Mammary epithelial cell (primary cell): ENCODE data around the gene GDPGP1.

ENCODE experiments used
- CTCF ChIP-seq, 2 donors: IDR thresholded peaks in 1 of 2; conservative IDR thresholded peaks in 1 of 2; 2 replicates each; pipeline ENCODE4 v1.5.1; 2011 to 2012; ENCODE audit warnings: inconsistent platforms in 2 of 2, low read length in 2 of 2, mild to moderate bottlenecking in 2 of 2, control low read depth in 1 of 2, low read depth in 1 of 2; ENCODE audit not compliant: insufficient read depth in 1 of 2; ENCODE audit errors: extremely low read depth in 1 of 2
- EZH2 ChIP-seq: IDR thresholded peaks from 2 replicates; pipeline ENCODE4 v1.6.1; 2012; ENCODE audit warnings: low read length, inconsistent platforms, borderline replicate concordance

GRCh38 chr15:90188914-90189748 lies 44.9 kb upstream of the GDPGP1 start:
- TF ChIP-seq CTCF (conservative IDR thresholded peaks at IDR 0.05 in 1 of 2, IDR thresholded peaks at IDR 0.05 in 1 of 2; ENCODE audit: extremely low read depth in 1 of 2, insufficient read depth in 1 of 2, low read depth in 1 of 2, low read length in 2 of 2) (no peak), EZH2 (no peak)
